Thyroid gland (tissue), 4 donors: ENCODE results near the gene GLIS2.

Source experiments
- CTCF ChIP-seq, 6 experiments: fragments of 200-600 bp in 3 of 6; fragments of 450-650 bp in 3 of 6; sonication (generic) in 3 of 6; IDR thresholded peaks; one replicate each; pipeline ENCODE4 v1.5.1; 2016 to 2019; ENCODE audit warnings: antibody characterized with exemption in 6 of 6, mild to moderate bottlenecking in 2 of 6, inconsistent platforms in 1 of 6, moderate library complexity in 1 of 6
- POLR2A ChIP-seq, 2 donors: fragments of 450-650 bp; IDR thresholded peaks; one replicate each; pipeline ENCODE4 v1.6.1; 2017; ENCODE audit warnings: antibody characterized with exemption in 2 of 2, mild to moderate bottlenecking in 2 of 2, moderate library complexity in 1 of 2

GRCh38 chr16:4327386-4328045 lies 11.6 kb downstream of the GLIS2 start:
- no peak for TF ChIP-seq CTCF (IDR thresholded peaks at IDR 0.05)
- no peak for TF ChIP-seq POLR2A (IDR thresholded peaks at IDR 0.05)
